ENCODE data around the gene SOX21.
A peak's percentile ranks its signal among the peaks of the same experiment; 100 is the strongest.

The SOX21 gene

GRCh38 chr13:94660695-94661326 lies 51.5 kb downstream of the SOX21 start:
- TF ChIP-seq CTCF (IDR thresholded peaks at IDR 0.05; ENCODE audit: extremely low read depth, insufficient read depth, missing control alignments): peak; percentile 32
- DNase-seq (ENCODE audit: low spot score): peak; percentile 9
- in situ Hi-C loops (cut with MboI; ENCODE audit: low pct_unique_long_range_greater_than_20kb, low sequenced_read_pairs, unreplicated experiment): no loop called here

Data from GM13977 (cell line).